ENCODE measurements around the gene RSL24D1. TPM values are rescaled to one million over a fixed set of nuclear protein-coding genes. Genes with fewer than 3 reads are reported as not detected.

Gene RSL24D1
- total RNA-seq, 2 donors from 2014 or later, result 13.5 to 46.7 TPM

GRCh38 chr15:55194256-55194655, 2.5 kb downstream of the RSL24D1 start:
- peaks cover 0 to 6% of the 10 kb centered on the region in 2 donors for H3K36me3 ChIP-seq (replicated peaks in 1 of 2; ENCODE audit: insufficient read depth in 1 of 2, low read depth in 2 of 2)
- no peaks in the 10 kb centered on the region for H3K27me3 ChIP-seq
- H3K4me1 ChIP-seq, result peaks cover 21% of the 10 kb centered on the region
- ATAC-seq, result no peak
- no peak for DNase-seq
- no peak overlapping the region for H3K27ac ChIP-seq
- no peak for TF ChIP-seq CTCF (IDR thresholded peaks at IDR 0.05)
- TF ChIP-seq POLR2A (IDR thresholded peaks at IDR 0.05), result no peak
- H3K9me3 ChIP-seq, result no peaks in the 10 kb centered on the region
- H3K4me3 ChIP-seq, result no peak overlapping the region
- intact Hi-C loops (cut with DNase I), result no loop called here

GRCh38 chr15:55186331-55186730, 10.4 kb downstream of the RSL24D1 start:
- intact Hi-C loops (cut with DNase I), result no loop called here
- DNase-seq (no peak), ATAC-seq (no peak)
- H3K4me1 ChIP-seq, result no peaks in the 10 kb centered on the region
- no peaks in the 10 kb centered on the region for H3K27me3 ChIP-seq
- no peak overlapping the region for H3K27ac ChIP-seq
- no peak overlapping the region for H3K4me3 ChIP-seq
- no peaks in the 10 kb centered on the region for H3K9me3 ChIP-seq
- TF ChIP-seq POLR2A (IDR thresholded peaks at IDR 0.05) (no peak), CTCF (IDR thresholded peaks at IDR 0.05) (no peak)
- peaks cover 6 to 14% of the 10 kb centered on the region in 2 donors for H3K36me3 ChIP-seq (replicated peaks in 1 of 2; ENCODE audit: insufficient read depth in 1 of 2, low read depth in 2 of 2)
- 35 to 42% methylated on average over 1 of the region's 1 CpG for WGBS, 2 donors

GRCh38 chr15:55183679-55184078, 13.1 kb downstream of the RSL24D1 start:
- WGBS, 2 donors, result 69 to 70% methylated on average over 2 of the region's 2 CpGs
- H3K4me3 ChIP-seq, result no peak overlapping the region
- H3K9me3 ChIP-seq, result no peaks in the 10 kb centered on the region
- no peaks in the 10 kb centered on the region for H3K27me3 ChIP-seq
- no peak for DNase-seq
- H3K4me1 ChIP-seq, result no peaks in the 10 kb centered on the region
- intact Hi-C loops (cut with DNase I), result no loop called here
- peaks cover 6 to 19% of the 10 kb centered on the region in 2 donors for H3K36me3 ChIP-seq (replicated peaks in 1 of 2; ENCODE audit: insufficient read depth in 1 of 2, low read depth in 2 of 2)
- TF ChIP-seq POLR2A (IDR thresholded peaks at IDR 0.05) (no peak), CTCF (IDR thresholded peaks at IDR 0.05) (no peak)
- ATAC-seq, result no peak
- no peak overlapping the region for H3K27ac ChIP-seq

- no peaks in the 10 kb centered on the region for H3K9me3 ChIP-seq
- TF ChIP-seq CTCF (IDR thresholded peaks at IDR 0.05), result no peak
- TF ChIP-seq POLR2A (IDR thresholded peaks at IDR 0.05), result no peak
- no peaks in the 10 kb centered on the region for H3K4me1 ChIP-seq
- H3K4me3 ChIP-seq, result no peak overlapping the region
- H3K27me3 ChIP-seq, result no peaks in the 10 kb centered on the region
- H3K36me3 ChIP-seq (replicated peaks in 1 of 2; ENCODE audit: insufficient read depth in 1 of 2, low read depth in 2 of 2), result peaks cover under 1 to 17% of the 10 kb centered on the region in 2 donors
- no peak overlapping the region for H3K27ac ChIP-seq
- intact Hi-C loops (cut with DNase I), result no loop called here
- DNase-seq, result no peak
- ATAC-seq, result no peak
These were observed 17.6 kb downstream of the RSL24D1 start for GRCh38 chr15:55179141-55179540.

GRCh38 chr15:55170361-55170760, 26.4 kb downstream of the RSL24D1 start:
- DNase-seq (no peak), ATAC-seq (no peak)
- Histone ChIP-seq H3K4me3 (no peak overlapping the region), H3K9me3 (no peaks in the 10 kb centered on the region), H3K27me3 (no peaks in the 10 kb centered on the region), H3K36me3 (replicated peaks in 1 of 2; ENCODE audit: insufficient read depth in 1 of 2, low read depth in 2 of 2) (no peaks in the 10 kb centered on the region), H3K27ac (peak overlapping the region in 1 of 4 donors; percentile 21), H3K4me1 (no peaks in the 10 kb centered on the region)
- intact Hi-C loops (cut with DNase I), result no loop called here
- TF ChIP-seq CTCF (IDR thresholded peaks at IDR 0.05), result no peak
- no peak for TF ChIP-seq POLR2A (IDR thresholded peaks at IDR 0.05)
- 42 to 45% methylated on average over 4 of the region's 4 CpGs for WGBS, 2 donors
